ENCODE measurements around the gene GRB2. TPM values are rescaled to one million over a fixed set of nuclear protein-coding genes. Genes with fewer than 3 reads are reported as not detected.

Gene GRB2
- 101 TPM for total RNA-seq

GRCh38 chr17:75405365-75406221, at the start of gene GRB2:
GRB2 (minus strand) TSS chr17:75405678; CDS start chr17:75393628, 12,050 bp downstream.

GRCh38 chr17:75289115-75289831, 116.2 kb downstream of the GRB2 start, which contains the start of gene SLC25A19:
SLC25A19 (minus strand) TSS chr17:75289433; CDS start chr17:75286764, 2,669 bp downstream.

DNA sequence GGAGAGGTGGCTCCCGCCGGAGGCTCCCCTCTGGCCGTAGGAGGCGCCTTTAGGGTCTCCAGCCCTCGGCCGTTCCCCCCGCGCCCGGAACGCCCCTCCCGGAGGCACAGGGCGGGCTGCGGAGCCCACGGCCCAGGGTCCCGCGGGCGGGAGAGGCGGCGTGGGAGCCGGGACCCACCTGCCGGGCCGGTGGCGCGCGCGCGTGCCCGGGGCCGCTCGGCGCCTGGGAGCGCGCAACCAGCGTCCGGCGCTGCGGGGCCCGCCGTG, 134.6 kb downstream of the GRB2 start, which contains the start of gene MIF4GD:
MIF4GD (minus strand) TSS at position 266 of the 267 bp plus-strand sequence. CDS start 1,036 bp downstream, outside the sequence.

Other genes starting within 250 kb of the GRB2 start
- gene SUMO2, start 222.7 kb downstream of the GRB2 start, total RNA-seq: 88.2 TPM
- gene NUP85, start 200.0 kb downstream of the GRB2 start, total RNA-seq: 43.7 TPM
- 19.6 TPM for gene GGA3, start 144.1 kb downstream of the GRB2 start, total RNA-seq
- 38.5 TPM for gene MRPS7, start 143.8 kb downstream of the GRB2 start, total RNA-seq
- gene MIF4GD, start 134.4 kb downstream of the GRB2 start, total RNA-seq: 8.6 TPM
- gene SLC25A19, start 116.2 kb downstream of the GRB2 start, total RNA-seq: 5.2 TPM
- 54.9 TPM for gene TMEM94, start 51.0 kb upstream of the GRB2 start, total RNA-seq
- gene CASKIN2, start 109.9 kb upstream of the GRB2 start, total RNA-seq: 23.3 TPM
- 19.4 TPM for gene TSEN54, start 110.8 kb upstream of the GRB2 start, total RNA-seq
- 51.2 TPM for gene LLGL2, start 120.0 kb upstream of the GRB2 start, total RNA-seq
- 185 TPM for gene MYO15B, start 182.1 kb upstream of the GRB2 start, total RNA-seq
- gene SMIM5, start 227.8 kb upstream of the GRB2 start, total RNA-seq: 3.5 TPM